ENCODE measurements around the gene MEGF11. TPM values are rescaled to one million over a fixed set of nuclear protein-coding genes. Genes with fewer than 3 reads are reported as not detected.

The MEGF11 gene
- total RNA-seq, 3 donors from 2014 or later (not counting 1 experiment from before 2014, with no cell fraction given) = not detected

GRCh38 chr15:65851981-65852380 lies 401.6 kb downstream of the MEGF11 start:
- 88% methylated on average over 5 of the region's 5 CpGs for WGBS (ENCODE audit: insufficient coverage)
- H3K27ac ChIP-seq (ENCODE audit: low read length) = no peak overlapping the region
- H3K4me1 Mint-ChIP-seq = peaks cover 12 to 17% of the 10 kb centered on the region in 2 donors
- no peak overlapping the region for H3K4me3 Mint-ChIP-seq
- no peak for TF ChIP-seq CTCF (IDR thresholded peaks at IDR 0.05)
- no peaks in the 10 kb centered on the region for H3K36me3 Mint-ChIP-seq
- no peaks in the 10 kb centered on the region for H3K27me3 ChIP-seq (ENCODE audit: control insufficient read depth, insufficient read depth, low read length)
- peaks cover 3% of the 10 kb centered on the region for H3K4me1 ChIP-seq (ENCODE audit: control insufficient read depth, insufficient read depth, low read length)
- intact Hi-C loops (cut with micrococcal nuclease) = no loop called here
- H3K4me3 ChIP-seq (ENCODE audit: low read length) = no peak overlapping the region
- no peaks in the 10 kb centered on the region for H3K36me3 ChIP-seq (ENCODE audit: control insufficient read depth, insufficient read depth, low read length)
- no peak for DNase-seq
- no peak for ATAC-seq
- no peak overlapping the region for H3K27ac Mint-ChIP-seq
- no peaks in the 10 kb centered on the region for H3K9me3 ChIP-seq (ENCODE audit: control insufficient read depth, insufficient read depth, low read length)
- H3K9me3 Mint-ChIP-seq = no peaks in the 10 kb centered on the region
- H3K27me3 Mint-ChIP-seq (ENCODE audit: low read depth in 2 of 2) = no peaks in the 10 kb centered on the region

- ATAC-seq (no peak), DNase-seq (no peak)
- H3K27ac ChIP-seq (ENCODE audit: low read length) = no peak overlapping the region
- Mint-ChIP-seq H3K27me3 (ENCODE audit: low read depth in 2 of 2) (no peaks in the 10 kb centered on the region), H3K9me3 (no peaks in the 10 kb centered on the region), H3K36me3 (no peaks in the 10 kb centered on the region), H3K27ac (peak overlapping the region in 1 of 2 donors; percentile 31), H3K4me1 (peaks cover 9% of the 10 kb centered on the region in 2 donors), H3K4me3 (no peak overlapping the region)
- no peaks in the 10 kb centered on the region for H3K36me3 ChIP-seq (ENCODE audit: control insufficient read depth, insufficient read depth, low read length)
- H3K9me3 ChIP-seq (ENCODE audit: control insufficient read depth, insufficient read depth, low read length) = no peaks in the 10 kb centered on the region
- no peaks in the 10 kb centered on the region for H3K4me1 ChIP-seq (ENCODE audit: control insufficient read depth, insufficient read depth, low read length)
- intact Hi-C loops (cut with micrococcal nuclease) = no loop called here
- H3K4me3 ChIP-seq (ENCODE audit: low read length) = no peak overlapping the region
- no peaks in the 10 kb centered on the region for H3K27me3 ChIP-seq (ENCODE audit: control insufficient read depth, insufficient read depth, low read length)
- no peak for TF ChIP-seq CTCF (IDR thresholded peaks at IDR 0.05)
These were observed 405.6 kb downstream of the MEGF11 start for GRCh38 chr15:65847989-65848388.

- Mint-ChIP-seq H3K27ac (no peak overlapping the region), H3K9me3 (no peaks in the 10 kb centered on the region), H3K27me3 (ENCODE audit: low read depth in 2 of 2) (no peaks in the 10 kb centered on the region), H3K36me3 (no peaks in the 10 kb centered on the region), H3K4me1 (peaks cover 9% of the 10 kb centered on the region in 2 donors), H3K4me3 (no peak overlapping the region)
- H3K27ac ChIP-seq (ENCODE audit: low read length) = no peak overlapping the region
- no peak overlapping the region for H3K4me3 ChIP-seq (ENCODE audit: low read length)
- DNase-seq (no peak), ATAC-seq (no peak)
- intact Hi-C loops (cut with micrococcal nuclease) = no loop called here
- no peaks in the 10 kb centered on the region for H3K27me3 ChIP-seq (ENCODE audit: control insufficient read depth, insufficient read depth, low read length)
- no peak for TF ChIP-seq CTCF (IDR thresholded peaks at IDR 0.05)
- H3K36me3 ChIP-seq (ENCODE audit: control insufficient read depth, insufficient read depth, low read length) = no peaks in the 10 kb centered on the region
- H3K9me3 ChIP-seq (ENCODE audit: control insufficient read depth, insufficient read depth, low read length) = no peaks in the 10 kb centered on the region
- no peaks in the 10 kb centered on the region for H3K4me1 ChIP-seq (ENCODE audit: control insufficient read depth, insufficient read depth, low read length)
- 81% methylated on average over 9 of the region's 9 CpGs for WGBS (ENCODE audit: insufficient coverage)
These were observed 407.6 kb downstream of the MEGF11 start for GRCh38 chr15:65845826-65846519.

Other genes starting within 250 kb of the MEGF11 start
- gene DIS3L, start 39.8 kb upstream of the MEGF11 start, total RNA-seq = 10 to 100 TPM; 21.9 to 30.6 (median 28.3) TPM
- gene TIPIN, start 102.9 kb upstream of the MEGF11 start, total RNA-seq = 1 to 10 TPM; 2.6 to 5.5 (median 5.3) TPM
- 10 to 100 TPM; 45.5 to 49.2 (median 48.9) TPM for gene MAP2K1, start 133.2 kb upstream of the MEGF11 start, total RNA-seq
- 10 to 100 TPM; 17.2 to 25.2 (median 24.3) TPM for gene SNAPC5, start 244.0 kb upstream of the MEGF11 start, total RNA-seq